Stimulated activated CD4-positive, alpha-beta T cell treated with anti-CD3 and anti-CD28 coated beads, Interleukin-12 subunit alpha, Interleukin-12 subunit beta, amount 100 ng/mL, for 4 hours (primary cell): Measurements from ENCODE around the gene GCC2.
"Not testable (repeated sequence)": the region's sequence is repeated elsewhere in the genome, so short reads cannot be mapped to it uniquely, and the experiment has no call there.

Experiments used
- DNase-seq: peaks from one replicate; pipeline ENCODE4 v3.0.0-alpha.2; 2020

The GCC2 gene

DNA sequence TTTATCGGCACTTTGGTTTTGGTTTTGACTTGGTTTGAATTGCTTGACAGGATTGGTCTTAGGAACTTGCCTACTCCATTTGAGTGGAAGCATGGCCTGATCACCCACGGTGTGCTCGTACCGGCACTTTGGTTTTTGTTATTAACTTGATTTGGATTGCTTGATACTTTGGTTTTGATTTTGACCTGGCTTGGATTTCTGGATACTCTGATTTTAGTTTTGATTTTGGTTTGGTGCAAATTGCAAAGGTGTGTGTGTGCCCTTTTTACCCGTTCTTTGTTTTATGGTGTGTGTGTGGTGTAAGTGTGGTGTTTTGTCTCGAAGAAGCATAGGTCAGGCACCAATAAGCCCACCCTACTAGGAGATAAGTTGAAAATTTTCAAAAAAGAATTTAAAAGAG, 75.7 kb downstream of the GCC2 start:
- not testable (repeated sequence) for DNase-seq

DNA sequence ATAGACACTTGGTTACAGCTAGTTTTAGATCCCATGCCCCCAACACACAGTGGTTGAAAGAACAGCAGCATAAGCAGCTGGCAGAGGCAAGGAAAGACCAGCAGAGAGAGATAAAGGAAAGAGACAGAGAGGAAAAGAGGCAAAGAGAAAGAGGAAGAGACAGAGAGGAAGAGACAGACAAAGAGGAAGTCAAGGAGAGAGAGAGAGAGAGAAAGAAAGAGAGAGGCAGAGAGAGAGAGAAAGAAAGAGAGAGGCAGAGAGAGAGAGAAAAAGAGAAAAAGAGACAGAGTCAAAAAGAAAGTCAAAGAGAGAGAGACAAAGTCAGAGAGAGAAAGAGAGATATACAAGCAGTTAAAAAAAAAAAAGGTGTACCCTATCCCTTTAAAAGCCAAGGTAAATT, 76.3 kb downstream of the GCC2 start:
- DNase-seq, result not testable (repeated sequence)

DNA sequence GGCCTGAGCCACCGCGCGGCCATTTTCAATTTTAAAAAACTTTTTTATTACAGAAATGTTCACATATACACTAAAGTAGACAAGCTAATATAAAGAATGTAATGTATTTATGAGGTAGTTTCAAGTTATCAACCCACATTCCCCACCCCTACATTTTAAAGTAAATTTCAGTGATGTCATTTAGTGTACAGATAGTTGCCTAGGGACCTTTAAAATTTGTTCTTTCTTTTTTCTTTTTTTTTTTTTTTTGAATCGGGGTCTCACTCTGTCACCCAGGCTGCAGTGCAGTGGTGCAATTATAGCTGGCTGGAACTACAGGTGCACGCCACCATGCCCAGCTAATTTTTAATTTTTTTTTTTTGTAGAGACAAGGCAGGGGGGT, 82.7 kb downstream of the GCC2 start:
- DNase-seq, result no peak

- peak; percentile 91 for DNase-seq
These were observed 85.0 kb downstream of the GCC2 start, which contains the start of gene LIMS1 for GRCh38 chr2:108533832-108534583. Gene LIMS1 (plus strand): TSS chr2:108534470. CDS start chr2:108534563, 93 bp downstream.

DNA sequence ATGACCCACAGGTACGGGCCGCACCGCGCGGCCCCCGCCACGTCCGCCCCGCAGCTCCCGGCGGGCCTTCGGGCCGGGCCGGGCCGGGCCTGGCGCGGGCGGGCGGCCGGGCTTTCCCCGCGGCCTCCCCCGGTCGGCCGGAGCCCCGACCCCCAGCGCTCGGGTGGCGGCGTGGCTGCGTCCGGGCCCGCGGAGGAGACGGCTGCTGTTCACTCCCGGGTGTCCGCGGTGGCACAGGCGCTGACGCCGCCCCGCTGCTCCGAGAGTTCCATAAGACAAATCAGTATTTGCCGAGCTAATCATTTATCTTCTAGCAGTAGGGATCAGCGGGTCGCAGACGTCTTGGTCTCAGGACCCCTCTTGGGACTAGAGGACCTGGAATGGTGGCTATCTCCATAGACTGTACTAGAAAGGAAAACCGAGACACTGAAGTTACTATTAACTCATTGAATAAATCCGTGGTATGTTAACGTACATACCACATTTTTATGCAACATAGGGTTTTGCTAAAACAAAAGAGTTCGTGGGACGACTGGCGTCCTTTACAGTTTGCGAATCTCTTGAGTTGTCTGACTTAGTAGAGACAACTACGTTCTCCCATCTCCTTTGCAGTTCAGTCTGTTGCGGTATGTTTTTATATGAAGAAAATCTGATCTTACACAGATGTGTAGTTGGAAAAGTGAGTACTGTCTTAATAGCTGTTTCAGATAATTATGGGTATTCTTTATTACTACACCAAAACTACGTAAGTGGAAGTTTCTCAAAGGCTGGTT, 85.8 kb downstream of the GCC2 start:
- peak; percentile 26 for DNase-seq

DNA sequence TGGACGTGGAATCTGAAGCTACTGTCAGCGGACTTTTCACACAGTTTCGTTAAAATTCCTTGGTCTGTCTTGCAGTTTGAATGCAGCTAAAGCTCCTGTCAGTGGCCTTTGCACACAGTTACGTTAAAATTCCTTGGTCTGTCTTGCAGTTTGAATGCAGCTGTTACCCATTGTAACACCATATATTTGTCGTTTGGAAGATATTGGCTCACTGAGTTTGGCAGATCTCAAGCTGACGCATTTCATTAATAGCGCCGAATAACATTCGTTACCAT, 86.3 kb downstream of the GCC2 start:
- no peak for DNase-seq

- DNase-seq, result no peak
These were observed 87.3 kb downstream of the GCC2 start for GRCh38 chr2:108536133-108536780.

DNA sequence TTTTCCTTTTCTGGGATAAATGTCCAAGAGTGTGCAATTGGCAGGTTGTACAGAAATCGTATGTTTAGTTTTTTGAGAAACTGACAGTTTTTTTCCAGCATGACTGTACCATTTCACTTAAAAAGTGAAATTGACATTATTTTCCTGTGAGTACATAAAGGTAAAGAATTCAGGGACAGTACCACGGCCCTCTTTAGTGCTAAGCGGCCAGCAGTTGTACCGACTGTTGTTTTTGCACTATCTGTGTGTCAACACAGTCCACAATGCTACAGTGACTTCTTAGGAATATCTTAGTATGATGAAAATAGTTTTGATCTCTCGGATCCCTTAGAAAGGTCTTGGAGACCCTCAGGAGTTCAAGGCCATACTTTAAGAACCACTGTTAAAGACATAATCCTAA, 87.9 kb downstream of the GCC2 start:
- DNase-seq, result no peak

- no peak for DNase-seq
These were observed 89.1 kb downstream of the GCC2 start for GRCh38 chr2:108538000-108538625.

DNA sequence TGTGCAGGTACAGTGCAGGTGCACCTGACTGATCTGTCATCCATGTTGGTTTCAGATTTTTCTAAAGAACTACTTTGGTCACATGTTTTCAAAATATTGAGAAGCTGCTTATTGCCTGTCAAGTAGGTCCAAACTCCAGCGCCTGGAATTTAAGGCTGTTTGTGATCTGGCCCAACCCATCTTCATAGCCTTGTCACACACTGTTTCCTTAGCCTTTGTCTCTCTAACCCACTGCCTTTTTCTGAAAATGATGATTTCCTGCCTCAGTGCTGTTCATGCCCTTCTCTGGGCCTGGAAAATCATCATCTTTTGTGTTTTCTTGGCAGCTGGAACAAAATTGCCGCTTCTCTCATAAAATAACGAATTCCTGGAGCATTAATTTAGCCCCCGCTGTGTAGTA, 92.4 kb downstream of the GCC2 start:
- no peak for DNase-seq

- DNase-seq, result no peak
These were observed 93.1 kb downstream of the GCC2 start for GRCh38 chr2:108542071-108542470.

- DNase-seq, result no peak
These were observed 98.6 kb downstream of the GCC2 start for GRCh38 chr2:108547606-108548005.

- no peak for DNase-seq
These were observed 99.4 kb downstream of the GCC2 start for GRCh38 chr2:108548208-108549003.

GRCh38 chr2:108552566-108552965, 103.6 kb downstream of the GCC2 start:
- no peak for DNase-seq

DNA sequence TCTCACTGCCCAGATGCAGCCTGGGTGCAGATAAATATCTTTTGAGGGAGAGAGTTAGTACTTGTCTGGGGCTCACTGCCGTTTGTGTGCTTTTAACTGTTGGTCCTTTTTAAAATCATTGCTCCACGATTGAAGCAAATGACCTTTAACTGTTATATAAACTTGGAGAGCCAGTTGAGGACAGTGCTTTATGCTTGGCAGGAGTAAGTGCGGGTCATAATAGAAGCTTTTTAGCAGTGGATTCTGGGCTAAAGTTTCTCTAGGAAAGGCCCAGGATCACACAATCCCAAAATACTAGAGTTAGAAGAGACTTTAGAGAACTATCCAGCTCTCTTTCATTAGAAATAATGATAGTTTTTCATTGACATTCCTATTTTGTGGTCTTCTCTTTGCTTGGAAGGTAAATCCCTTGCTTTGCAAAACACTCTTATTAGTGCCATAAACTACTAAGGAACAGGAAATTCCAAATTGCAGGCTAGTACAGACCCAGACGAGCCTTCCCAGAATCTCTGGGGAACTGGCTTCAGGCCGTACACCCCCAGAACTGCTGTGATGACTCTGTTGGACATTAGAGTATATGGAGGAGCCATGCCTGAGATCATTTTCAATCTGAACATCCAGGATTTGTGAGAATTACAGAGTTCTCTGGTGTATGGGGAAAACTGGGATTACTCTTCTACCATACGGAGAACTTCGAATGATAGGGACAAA, 104.4 kb downstream of the GCC2 start:
- DNase-seq, result no peak

DNA sequence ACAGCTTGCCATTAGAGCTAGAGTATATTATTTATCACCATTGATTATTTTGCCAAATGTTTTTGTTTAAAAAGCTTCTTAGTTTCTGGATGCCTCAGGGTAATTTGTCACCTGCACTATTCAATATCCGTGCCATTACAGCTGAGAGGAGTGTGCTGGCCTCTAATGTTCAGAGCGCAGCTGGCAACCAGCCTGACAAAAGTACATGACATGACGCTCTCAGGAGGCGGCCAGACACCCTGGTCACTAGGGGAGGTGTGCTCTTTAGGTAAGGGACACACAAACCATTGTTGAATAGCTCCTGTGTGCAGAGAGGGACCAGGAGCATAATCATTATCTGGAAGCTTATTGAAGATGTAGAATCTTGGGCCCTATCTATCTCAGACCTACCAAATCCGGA, 105.5 kb downstream of the GCC2 start:
- no peak for DNase-seq

DNA sequence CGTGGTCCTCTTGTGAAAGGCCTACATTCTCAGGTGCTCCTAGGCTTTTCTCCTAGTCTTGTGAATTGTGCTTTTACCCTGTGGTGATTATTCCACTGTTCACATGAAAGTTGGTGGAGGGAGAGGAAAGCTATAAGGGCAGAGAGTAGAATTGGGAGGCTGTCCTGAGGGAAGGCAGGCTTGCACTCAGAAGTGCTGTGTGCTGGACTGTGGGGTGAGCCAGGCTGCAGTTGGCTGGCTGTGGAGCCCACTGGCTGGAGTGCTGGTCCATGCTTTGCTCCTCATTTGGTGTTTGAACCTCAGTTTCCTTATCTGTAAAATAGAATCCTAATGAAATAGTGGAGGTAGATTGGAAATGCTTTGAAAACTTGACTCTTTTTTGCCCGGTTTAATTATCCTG, 106.6 kb downstream of the GCC2 start:
- no peak for DNase-seq

DNA sequence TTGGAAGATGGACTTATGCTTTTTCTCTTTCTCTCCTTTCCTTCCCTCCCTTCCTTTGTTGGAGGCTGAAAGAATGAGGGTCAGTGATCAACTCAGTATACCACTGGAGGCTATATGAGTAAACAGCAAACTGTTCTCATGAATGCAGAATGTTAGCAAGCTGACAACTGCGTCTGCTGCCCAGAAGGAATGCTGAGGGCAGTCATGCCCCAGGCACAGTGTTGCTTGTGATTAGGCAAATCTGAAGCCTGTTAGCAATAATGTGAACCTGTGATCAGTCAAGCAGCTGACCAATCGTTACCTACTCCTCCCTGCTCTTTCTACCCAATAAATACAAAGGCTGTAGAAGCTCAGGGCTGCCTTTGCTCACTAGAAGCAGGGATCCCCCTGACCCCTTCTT, 107.6 kb downstream of the GCC2 start:
- DNase-seq, result not testable (repeated sequence)
